HK-2 (cell line): ENCODE measurements around the gene ZNF277.
A peak's percentile ranks its signal among the peaks of the same experiment; 100 is the strongest.

Experiments
- DNase-seq: peaks from one replicate; pipeline ENCODE4 v3.0.0-alpha.2; 2018; ENCODE audit not compliant: unreplicated experiment

ZNF277 gene

DNA sequence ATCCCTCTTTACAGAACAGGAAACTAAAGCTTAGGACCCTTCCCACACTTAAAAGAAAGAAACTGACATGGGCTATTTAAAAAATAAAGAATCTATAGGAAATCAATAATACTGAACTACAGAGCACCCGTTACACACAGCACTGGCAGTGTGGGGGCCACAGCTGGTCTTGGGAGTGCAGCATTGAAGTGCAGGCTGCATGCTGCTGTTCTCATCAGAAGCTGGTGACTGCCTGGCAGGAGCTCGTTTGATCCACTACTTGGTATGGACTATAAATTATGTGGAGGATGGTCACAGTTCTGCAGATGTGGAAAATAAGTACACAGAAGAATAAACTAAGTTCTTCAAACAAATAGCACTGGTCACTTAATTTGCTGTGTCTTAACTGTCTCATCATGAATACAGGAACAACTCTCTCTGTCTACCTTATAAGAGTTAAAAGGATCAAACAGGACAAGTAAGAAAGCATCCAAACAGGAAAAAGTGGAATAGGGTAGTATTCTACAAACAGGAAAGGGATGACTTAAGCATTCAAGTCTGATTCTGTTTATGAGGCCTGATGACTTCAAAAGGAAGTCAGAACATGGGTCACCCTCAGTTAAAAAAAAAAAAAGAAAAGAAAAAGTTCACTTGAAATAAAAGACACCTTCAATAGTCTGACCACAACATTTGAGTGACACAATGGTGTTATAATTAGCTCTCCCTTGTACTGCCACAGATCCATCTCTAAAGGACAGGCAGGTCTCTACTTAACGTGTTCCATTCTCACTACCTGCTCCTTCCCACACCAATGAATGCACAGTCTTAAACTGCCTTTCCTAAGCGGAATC is 21.3 kb upstream of the ZNF277 start:
- DNase-seq, result no peak

GRCh38 chr7:112186300-112186699 is 20.2 kb upstream of the ZNF277 start:
- no peak for DNase-seq

DNA sequence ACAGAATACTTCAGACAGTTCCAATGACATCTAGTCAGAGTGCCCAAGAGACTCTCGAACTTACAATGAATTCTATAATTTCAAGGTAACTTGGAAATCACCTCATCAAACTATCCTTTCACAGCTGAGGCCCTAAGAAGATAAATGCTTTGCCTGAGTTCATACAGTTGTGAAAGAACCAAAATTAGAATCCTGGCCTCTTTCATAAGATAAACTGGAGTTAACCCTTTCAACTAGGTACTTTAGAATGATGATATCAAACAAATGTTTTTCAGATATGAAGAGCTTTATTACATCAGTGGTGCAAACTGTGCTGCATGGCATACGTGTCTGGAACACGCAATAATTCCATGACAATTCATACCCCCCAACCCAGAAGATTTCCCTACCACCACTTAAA is 18.2 kb upstream of the ZNF277 start:
- no peak for DNase-seq

GRCh38 chr7:112189691-112190090 is 16.8 kb upstream of the ZNF277 start:
- DNase-seq, result no peak

DNA sequence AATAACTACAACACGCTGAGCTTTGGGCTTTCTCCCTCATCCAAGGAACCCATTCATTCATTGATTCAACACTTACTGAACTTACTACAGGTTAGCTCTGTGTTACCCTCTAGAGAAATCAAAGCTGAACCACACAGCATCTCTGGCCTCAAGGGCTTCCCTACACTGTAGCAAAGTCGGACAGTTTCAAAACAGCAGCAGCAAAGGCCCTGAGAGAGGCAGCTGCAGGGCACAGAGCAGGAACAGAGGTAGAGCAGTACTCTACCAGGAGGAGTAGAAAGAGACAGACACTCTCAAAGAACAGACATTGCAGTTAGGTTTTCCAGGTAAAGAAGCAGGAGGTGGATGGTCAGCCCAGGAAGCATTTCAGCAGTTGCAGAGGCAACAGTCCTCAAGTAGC is 16.4 kb upstream of the ZNF277 start:
- DNase-seq, result no peak

DNA sequence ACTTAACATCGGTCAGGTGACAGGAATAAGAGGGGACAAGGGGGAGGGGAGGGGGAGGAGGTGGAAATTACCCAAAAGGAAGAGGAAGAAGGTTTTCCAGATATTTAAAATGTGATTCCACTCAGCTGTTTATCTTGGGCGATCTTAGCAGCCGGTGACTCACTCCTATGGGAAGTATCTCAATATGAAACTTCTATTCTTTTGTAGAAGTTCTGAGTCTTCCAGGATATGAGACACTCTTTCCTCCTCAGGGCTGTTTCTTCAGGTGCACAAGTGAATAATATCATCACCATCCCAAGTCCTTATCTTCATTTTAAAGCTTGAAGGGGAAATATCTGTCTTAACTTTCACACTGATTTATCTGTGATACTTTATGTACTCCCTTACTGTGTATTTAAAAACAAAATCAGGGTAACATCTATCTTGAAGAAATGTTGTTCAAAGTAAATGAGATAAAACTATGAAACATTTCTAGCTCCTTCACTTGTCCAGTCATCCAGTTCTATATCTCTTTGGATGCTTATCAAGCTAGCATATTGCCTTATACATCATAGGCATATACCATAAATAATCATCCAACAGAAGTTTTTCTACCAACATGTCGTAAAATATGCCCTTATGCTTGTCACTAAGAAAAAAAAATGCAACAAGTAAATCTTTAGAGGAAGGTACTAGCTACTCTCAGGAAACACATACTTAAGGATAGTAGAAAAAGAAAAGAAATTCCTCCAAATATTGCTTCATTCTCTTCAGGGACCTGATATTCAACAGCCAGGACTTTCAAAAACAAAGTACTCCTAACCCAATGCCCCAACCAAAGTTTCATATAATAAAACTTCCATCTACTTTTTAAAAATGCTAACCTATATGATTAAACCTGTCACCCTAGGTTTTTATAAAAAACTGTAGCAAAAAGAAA is 14.0 kb upstream of the ZNF277 start:
- DNase-seq, result no peak

- DNase-seq, result no peak
These were observed 12.5 kb upstream of the ZNF277 start for GRCh38 chr7:112193915-112194502.

DNA sequence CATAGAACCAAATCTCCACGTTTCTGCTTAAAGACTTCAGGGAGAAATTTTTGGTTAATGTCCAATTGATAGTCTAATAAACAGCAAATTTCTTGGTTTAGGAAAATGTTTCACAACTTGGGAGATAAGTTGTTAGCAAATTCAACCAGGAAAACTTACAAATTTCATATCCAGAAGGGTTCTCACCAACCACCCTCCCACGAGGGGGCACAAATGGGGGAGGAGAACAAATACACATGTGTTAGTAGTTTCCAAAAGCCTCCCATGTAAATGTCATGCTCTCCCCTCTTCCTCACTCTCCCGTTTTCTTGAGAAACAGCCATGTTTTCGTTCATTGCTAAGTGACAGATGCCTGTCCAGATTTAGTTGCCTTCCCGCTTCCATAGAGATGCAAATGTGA is 10.8 kb upstream of the ZNF277 start:
- no peak for DNase-seq

GRCh38 chr7:112197322-112197721 is 9.2 kb upstream of the ZNF277 start:
- DNase-seq, result no peak

DNA sequence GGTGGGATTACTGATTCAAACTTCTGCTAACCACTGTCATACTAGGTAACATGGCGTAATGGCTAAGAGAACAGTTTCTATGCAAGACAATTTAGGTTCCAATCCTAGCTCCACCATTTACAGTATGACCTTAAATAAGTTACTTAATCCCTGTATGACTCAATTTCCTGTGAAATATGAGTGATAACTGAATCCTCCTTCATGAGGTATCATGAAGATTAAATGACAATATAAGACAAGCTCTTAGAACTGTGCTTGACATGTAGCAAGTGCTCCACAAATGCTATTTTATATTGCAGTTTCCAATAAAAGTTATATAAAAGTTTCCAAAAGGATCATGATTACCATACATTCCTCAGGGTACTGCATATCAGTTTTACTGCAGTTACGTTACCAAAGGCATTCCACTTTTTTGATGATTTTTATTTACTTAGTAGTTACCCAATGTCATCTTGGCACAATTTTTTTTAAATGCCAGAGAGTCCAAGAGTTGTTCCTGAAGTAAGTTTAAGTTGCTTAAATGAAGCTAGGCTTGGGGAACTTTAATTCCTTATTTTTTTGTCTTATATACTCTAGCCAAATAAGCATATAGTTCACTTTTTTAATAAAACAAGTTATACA is 7.3 kb upstream of the ZNF277 start:
- DNase-seq, result no peak

GRCh38 chr7:112199672-112200071 is 6.8 kb upstream of the ZNF277 start:
- no peak for DNase-seq

DNA sequence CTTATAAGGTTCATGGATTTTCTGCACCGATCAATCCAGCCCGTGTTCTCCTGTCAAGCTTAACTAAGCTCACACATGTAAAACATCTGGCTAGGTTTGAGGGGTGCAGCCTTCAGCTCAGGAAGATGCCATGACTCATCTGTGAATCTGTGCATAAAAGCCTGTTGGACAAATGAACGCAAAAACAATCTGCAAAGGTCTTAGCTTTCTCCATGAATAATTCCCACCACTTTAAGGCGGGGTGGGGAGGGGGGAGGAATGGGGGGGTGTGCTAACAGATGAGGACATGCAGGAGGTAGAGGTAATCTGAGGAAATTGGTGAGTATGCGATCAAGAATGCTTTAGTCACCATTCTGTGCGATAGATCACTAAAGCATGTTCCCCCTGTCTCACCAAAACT is 5.1 kb upstream of the ZNF277 start:
- no peak for DNase-seq

- no peak for DNase-seq
These were observed 4.7 kb upstream of the ZNF277 start for GRCh38 chr7:112201839-112202238.

DNA sequence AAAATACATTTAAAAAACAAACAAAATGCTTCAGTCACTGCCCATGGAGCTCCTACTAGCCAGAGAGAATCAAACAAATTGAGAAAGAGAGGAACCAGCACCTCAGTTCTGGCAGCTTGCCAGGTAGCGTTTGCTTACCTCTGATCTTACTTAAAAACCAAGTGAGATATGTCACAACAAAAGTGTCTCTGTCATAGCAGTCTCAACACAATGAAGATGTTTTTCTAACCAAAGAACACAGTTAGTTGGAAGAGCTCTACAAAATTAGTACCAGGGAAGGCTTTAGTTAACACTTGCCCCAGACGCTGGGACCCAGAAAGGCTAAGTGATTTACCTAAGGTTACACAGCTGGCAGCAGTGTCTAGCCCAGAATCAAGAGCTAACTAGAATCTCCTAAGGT is 3.7 kb upstream of the ZNF277 start:
- no peak for DNase-seq

DNA sequence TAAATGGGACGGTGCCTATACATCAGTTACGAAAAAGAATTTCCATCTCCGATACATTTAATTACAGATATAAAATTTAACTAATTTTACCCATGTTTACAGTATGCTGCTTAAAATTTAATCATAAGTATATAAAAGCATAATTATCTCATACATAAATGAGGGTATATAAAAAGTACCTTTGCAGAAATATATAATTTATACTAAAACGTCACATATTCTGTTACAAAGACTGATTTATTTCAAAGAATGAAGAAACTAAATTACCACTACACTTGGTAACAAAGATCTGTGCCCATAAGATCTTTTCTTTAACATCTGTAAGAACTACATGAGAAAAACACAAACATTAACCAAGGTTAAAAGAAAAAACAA is 3.1 kb upstream of the ZNF277 start:
- DNase-seq, result no peak

DNA sequence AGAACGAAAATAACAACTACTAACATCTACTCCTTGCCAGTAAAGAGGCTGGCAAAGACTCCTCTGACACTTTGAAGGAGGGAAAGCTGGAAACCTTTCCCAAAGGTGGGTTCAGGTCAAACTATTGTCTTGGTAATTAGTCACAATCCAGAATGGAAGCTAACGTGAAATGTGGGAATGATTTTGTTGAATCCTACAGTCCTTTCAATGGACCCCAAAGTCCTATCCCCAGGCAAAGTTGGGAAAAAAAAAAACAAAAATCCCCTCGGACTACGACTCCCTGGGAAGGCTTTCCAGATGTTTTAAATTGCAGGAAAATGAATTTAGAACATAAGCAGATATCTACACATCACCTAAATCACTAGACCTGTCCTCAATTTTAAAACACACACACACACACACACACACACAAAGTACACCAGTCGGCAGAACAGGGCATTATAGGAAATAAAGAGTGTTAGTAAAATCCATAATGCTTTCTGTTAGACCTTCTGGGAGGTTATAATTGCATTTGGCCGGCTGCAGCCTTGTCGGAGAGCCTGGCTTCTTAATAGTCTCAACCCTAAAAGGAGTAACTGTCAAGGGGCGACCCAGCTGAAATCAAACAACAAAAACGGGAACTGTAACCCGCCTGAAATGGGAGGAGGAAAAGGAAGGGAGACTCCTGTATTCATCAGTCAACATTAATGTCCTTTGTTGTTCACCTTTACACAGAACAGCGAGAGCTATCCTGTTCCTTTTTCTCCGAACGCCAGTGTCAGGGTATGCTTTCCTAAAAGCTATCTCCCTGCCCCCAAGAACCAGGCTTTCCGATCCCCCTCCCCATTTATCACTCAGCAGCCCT is 1.8 kb upstream of the ZNF277 start:
- DNase-seq, result no peak

DNA sequence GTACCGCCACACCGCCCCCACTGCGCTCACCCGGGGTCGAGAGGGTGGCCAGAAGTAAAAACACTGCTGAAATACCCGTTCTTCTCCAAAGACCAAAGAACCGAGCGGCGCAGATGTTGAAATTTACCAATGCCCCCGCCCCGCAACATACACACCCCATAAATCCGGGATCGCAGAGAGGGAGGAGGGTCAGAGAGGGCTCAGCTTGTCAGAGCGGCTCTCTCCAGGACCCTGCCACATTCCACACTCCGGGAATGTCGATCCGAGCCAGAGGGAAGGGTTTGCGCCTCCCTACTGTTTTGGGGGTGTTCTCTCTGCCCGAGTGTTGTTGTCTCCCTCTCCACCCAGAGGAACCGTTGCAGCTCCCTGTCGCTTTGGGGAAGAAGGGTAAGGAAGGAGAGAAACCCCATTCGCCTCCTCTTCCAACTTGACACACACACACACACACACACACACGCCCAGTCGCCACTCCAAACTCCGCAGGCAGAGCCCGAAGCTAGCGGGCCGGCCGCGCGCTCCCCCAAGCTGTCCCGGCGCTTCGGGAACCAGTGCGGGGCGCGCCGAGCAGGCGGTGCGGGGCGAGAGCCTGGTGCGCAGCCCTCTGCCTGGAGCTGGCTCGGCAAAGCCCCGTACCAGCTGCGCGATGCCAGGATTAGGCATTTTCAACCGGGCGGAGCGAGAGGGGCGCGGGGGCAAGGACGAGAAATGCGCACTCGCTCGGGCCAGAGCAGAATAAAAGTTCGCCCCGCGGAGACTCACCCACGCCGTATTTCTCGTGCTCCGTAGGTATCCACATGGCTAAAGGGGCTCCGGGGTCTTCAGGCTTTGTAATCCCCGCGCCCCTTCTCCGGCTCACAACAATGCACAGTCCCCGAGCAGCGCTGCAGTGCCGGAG is 905 bp upstream of the ZNF277 start:
- DNase-seq, result peak; percentile 70

DNA sequence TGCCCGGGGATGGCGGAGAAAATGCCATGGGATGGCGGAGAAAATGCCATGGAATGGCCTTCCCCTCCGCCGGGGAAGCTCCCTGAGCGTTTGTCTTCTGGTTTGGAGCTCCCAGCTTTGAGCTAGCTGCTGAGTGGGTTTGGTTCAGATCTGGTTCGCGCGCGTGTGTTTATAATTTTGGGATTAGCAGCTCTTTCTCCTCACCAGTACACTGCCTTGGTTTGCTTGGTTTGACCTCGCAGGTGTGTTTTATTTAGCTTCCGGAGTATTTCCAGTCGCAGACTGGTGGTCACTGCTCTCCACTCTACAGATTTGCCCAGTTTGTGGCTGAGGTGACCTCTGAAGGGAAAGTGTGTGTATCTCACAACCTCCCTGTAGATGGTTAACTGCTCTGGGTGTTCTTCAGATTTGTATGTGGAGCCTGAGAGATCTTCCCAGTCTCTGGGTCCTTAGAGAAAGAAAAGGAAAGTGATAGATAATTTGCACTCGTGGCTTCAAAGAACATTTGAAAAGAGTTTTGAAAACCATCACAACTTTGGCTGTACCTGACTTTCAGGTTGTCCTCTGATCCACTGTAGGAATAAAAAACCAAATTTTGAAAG is 597 bp downstream of the ZNF277 start:
- DNase-seq, result peak; percentile 32

- DNase-seq, result no peak
These were observed 1.3 kb downstream of the ZNF277 start for GRCh38 chr7:112207765-112208164.
